Epithelial cell of esophagus (primary cell): ENCODE measurements around the gene LETM1.

Source experiments
- DNase-seq: peaks from one replicate; pipeline ENCODE4 v3.0.0; 2010; ENCODE audit warnings: low read depth
- H3K4me3 ChIP-seq: 2 replicates; pipeline ENCODE4 v1.5.1; 2011; ENCODE audit warnings: mild to moderate bottlenecking, low read length, control low read depth
- CTCF ChIP-seq: IDR thresholded peaks from 2 replicates; pipeline ENCODE4 v1.5.1; 2011; ENCODE audit warnings: low read depth, mild to moderate bottlenecking, low read length, control low read depth, inconsistent platforms; ENCODE audit not compliant: insufficient read depth; ENCODE audit errors: missing control alignments

LETM1 gene

DNA sequence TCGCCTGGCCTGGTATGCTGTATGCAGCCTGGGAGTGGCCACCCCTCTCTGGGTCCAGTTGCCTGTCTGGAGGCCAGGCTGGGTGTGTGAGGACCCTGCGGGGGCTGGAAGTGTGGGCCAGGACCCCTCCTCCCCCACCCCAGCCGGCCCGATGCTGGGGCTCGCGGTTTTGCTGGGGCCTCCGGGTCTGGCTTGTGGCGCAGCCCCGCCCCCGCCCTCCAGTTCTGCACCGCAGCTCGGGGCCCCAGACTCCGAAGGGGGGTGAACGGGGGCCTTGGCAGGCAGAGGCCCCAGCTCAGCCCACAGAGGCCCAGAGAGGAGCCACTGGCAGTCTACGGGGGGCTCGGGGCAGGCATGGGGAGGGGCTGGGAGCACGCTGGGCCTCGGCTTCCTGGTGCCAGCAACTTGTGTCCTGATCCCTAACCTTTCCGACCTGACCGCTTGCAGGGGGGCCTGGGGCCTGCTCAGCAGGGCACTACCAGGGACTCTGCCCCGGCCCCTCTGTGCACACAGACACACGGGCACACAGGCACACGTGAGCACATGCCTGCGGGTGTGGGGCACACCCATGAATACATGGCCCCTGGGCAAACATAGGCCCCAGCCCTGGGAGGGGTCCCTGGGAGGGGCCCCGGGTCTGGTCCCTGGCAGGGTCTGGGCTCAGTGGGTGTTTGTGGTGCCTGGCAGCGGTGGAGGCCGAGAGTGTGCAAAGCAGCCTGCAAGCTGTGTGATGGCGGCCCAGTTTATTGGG lies 84.2 kb downstream of the LETM1 start:
- DNase-seq = no peak
- no peak overlapping the region for H3K4me3 ChIP-seq
- no peak for TF ChIP-seq CTCF

DNA sequence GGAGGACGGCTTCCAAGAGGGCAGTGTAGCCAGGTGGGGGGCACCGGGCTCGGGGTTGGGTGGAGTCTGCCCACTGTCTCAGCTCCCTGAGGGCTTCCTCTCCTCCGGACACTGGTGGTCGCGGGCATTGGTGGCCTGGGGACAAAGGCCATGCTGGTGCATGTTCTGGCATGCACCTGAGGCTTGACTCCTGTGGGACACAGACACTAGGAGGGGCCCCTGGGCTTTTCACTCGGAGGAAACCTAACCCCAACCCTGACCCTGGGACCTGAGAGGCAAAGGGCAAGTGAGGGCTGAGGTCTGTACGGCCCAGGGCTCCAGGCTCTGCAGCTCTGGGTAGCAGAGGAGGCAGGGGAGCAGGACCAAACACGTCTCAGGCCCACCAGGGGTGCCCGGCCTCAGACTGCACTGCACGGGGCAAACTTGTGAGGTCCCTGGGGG lies 85.1 kb downstream of the LETM1 start:
- no peak for TF ChIP-seq CTCF
- no peak for DNase-seq
- H3K4me3 ChIP-seq = no peak overlapping the region

- no peak overlapping the region for H3K4me3 ChIP-seq
- no peak for TF ChIP-seq CTCF
- no peak for DNase-seq
These were observed 85.7 kb downstream of the LETM1 start for GRCh38 chr4:1770245-1770644.

GRCh38 chr4:1769692-1770091 lies 86.3 kb downstream of the LETM1 start:
- H3K4me3 ChIP-seq = no peak overlapping the region
- DNase-seq = no peak
- no peak for TF ChIP-seq CTCF

- TF ChIP-seq CTCF = no peak
- DNase-seq = peak; percentile 37
- peak overlapping the region; percentile 31 for H3K4me3 ChIP-seq
These were observed 87.5 kb downstream of the LETM1 start for GRCh38 chr4:1768367-1769034.

GRCh38 chr4:1767770-1768366 lies 88.1 kb downstream of the LETM1 start:
- peak; percentile 61 for DNase-seq
- peak; percentile 57 for TF ChIP-seq CTCF
- peak overlapping the region; percentile 31 for H3K4me3 ChIP-seq
